ENCODE data around the gene NUDC. TPM values are rescaled to one million over a fixed set of nuclear protein-coding genes. Genes with fewer than 3 reads are reported as not detected.
A peak's percentile ranks its signal among the peaks of the same experiment; 100 is the strongest.

Gene NUDC
- total and polyA plus RNA-seq, 2 of the 13 experiments (the other 11 are each of a cell fraction or from before 2014, with no cell fraction given) = 34.7 to 104 TPM

- TF ChIP-seq E2F2 (CRISPR knock-in tag; IDR thresholded peaks at IDR 0.05; ENCODE audit: borderline replicate concordance) = peak; percentile 96
- no peak for TF ChIP-seq FOXP1 (IDR thresholded peaks at IDR 0.05)
- peak; percentile 37; the same call in 1 of the 2 replicates for TF ChIP-seq FOXP1 (CRISPR knock-in tag; IDR thresholded peaks at IDR 0.05)
- TF ChIP-seq ZBTB1 (CRISPR knock-in tag; IDR thresholded peaks at IDR 0.05; ENCODE audit: borderline replicate concordance) = no peak
- TF ChIP-seq ZNF7 (CRISPR knock-in tag; IDR thresholded peaks at IDR 0.05) = no peak
- peak; percentile 64 for TF ChIP-seq MTERF4 (CRISPR knock-in tag; IDR thresholded peaks at IDR 0.05)
- TF ChIP-seq IRX3 (CRISPR knock-in tag; IDR thresholded peaks at IDR 0.05; ENCODE audit: borderline replicate concordance, low read depth) = peak; percentile 74; the same call in 1 of the 2 replicates
- 0 out of 2 replicates have a peak, but pooled peaks have one; percentile 37 for TF ChIP-seq ZNF468 (CRISPR knock-in tag; IDR thresholded peaks at IDR 0.05)
- TF ChIP-seq ZNF766 (CRISPR knock-in tag; IDR thresholded peaks at IDR 0.05; ENCODE audit: borderline replicate concordance) = peak; percentile 96
- no peak for TF ChIP-seq SMYD3 (CRISPR knock-in tag; IDR thresholded peaks at IDR 0.05)
- TF ChIP-seq ZNF670 (CRISPR knock-in tag; IDR thresholded peaks at IDR 0.05; ENCODE audit: borderline replicate concordance) = peak; percentile 97
- no peak for TF ChIP-seq EEA1 (CRISPR knock-in tag; IDR thresholded peaks at IDR 0.05; ENCODE audit: borderline replicate concordance)
- no peak; the same call in none of the 2 replicates for TF ChIP-seq HINFP (CRISPR knock-in tag; IDR thresholded peaks at IDR 0.05; ENCODE audit: low read depth)
- no peak for TF ChIP-seq ZHX1 (CRISPR knock-in tag; IDR thresholded peaks at IDR 0.05; ENCODE audit: low read depth)
- peak; percentile 80; the same call in 1 of the 2 replicates for TF ChIP-seq TBP (CRISPR knock-in tag; IDR thresholded peaks at IDR 0.05)
- no peak for TF ChIP-seq NONO (IDR thresholded peaks at IDR 0.05)
- TF ChIP-seq NONO (CRISPR knock-in tag; conservative IDR thresholded peaks at IDR 0.05) = peak; percentile 90
- TF ChIP-seq ARNTL (CRISPR knock-in tag; IDR thresholded peaks at IDR 0.05) = peak; percentile 82
- TF ChIP-seq KDM1A (CRISPR knock-in tag; IDR thresholded peaks at IDR 0.05) = 0 out of 2 replicates have a peak, but pooled peaks have one; percentile 33
- TF ChIP-seq ZSCAN21 (CRISPR knock-in tag; IDR thresholded peaks at IDR 0.05; ENCODE audit: borderline replicate concordance) = peak; percentile 83; the same call in 1 of the 2 replicates
- peak; percentile 18; the same call in 1 of the 2 replicates for TF ChIP-seq HES4 (CRISPR knock-in tag; IDR thresholded peaks at IDR 0.05; ENCODE audit: borderline replicate concordance)
- TF ChIP-seq NRL (CRISPR knock-in tag; IDR thresholded peaks at IDR 0.05; ENCODE audit: borderline replicate concordance) = no peak
- TF ChIP-seq NR1H2 (CRISPR knock-in tag; IDR thresholded peaks at IDR 0.05; ENCODE audit: borderline replicate concordance, low read depth) = peak; percentile 85
- no peak for TF ChIP-seq KAT2B (IDR thresholded peaks at IDR 0.05; ENCODE audit: borderline replicate concordance, low read depth, low read length)
These were observed 71.9 kb downstream of the NUDC start, which contains the start of gene TRNP1 (continued) for GRCh38 chr1:26993237-26994019.

Data from HepG2 (cell line).